DMS 273 (cell line): ENCODE measurements around the gene GUCA1A.
"Not testable (repeated sequence)": the region's sequence is repeated elsewhere in the genome, so short reads cannot be mapped to it uniquely, and the experiment has no call there.

Experiments used
- DNase-seq: peaks from one replicate; lab custom pipeline; 2025; ENCODE audit not compliant: unreplicated experiment; lab: John Stamatoyannopoulos, UW

The GUCA1A gene

GRCh38 chr6:42202131-42202915 is 29.2 kb downstream of the GUCA1A start:
- not testable (repeated sequence) for DNase-seq

- no peak for DNase-seq
Measured at GRCh38 chr6:42203183-42203582, 30.0 kb downstream of the GUCA1A start.

GRCh38 chr6:42204768-42205282 is 31.7 kb downstream of the GUCA1A start:
- no peak for DNase-seq

- not testable (repeated sequence) for DNase-seq
Measured at GRCh38 chr6:42207559-42207958, 34.4 kb downstream of the GUCA1A start.

- peak; percentile 83 for DNase-seq
Measured at GRCh38 chr6:42210551-42210950, 37.4 kb downstream of the GUCA1A start.

- no peak for DNase-seq
Measured at GRCh38 chr6:42211726-42212125, 38.6 kb downstream of the GUCA1A start.

- DNase-seq = no peak
Measured at GRCh38 chr6:42212442-42212841, 39.3 kb downstream of the GUCA1A start.

- DNase-seq = not testable (repeated sequence)
Measured at GRCh38 chr6:42216495-42216894, 43.3 kb downstream of the GUCA1A start.

GRCh38 chr6:42217157-42217518 is 44.0 kb downstream of the GUCA1A start:
- peak; percentile 43 for DNase-seq

- peak; percentile 98 for DNase-seq
Measured at GRCh38 chr6:42217519-42218367, 44.6 kb downstream of the GUCA1A start, which contains the start of gene MRPS10. Gene MRPS10 (minus strand): TSS chr6:42217861. CDS start chr6:42217849, 12 bp downstream.

GRCh38 chr6:42220807-42221206 is 47.6 kb downstream of the GUCA1A start:
- DNase-seq = no peak

GRCh38 chr6:42221546-42221945 is 48.4 kb downstream of the GUCA1A start:
- no peak for DNase-seq

GRCh38 chr6:42222448-42222847 is 49.3 kb downstream of the GUCA1A start:
- DNase-seq = no peak

- no peak for DNase-seq
Measured at GRCh38 chr6:42224222-42225028, 51.3 kb downstream of the GUCA1A start.

- DNase-seq = no peak
Measured at GRCh38 chr6:42225029-42225339, 51.8 kb downstream of the GUCA1A start.

GRCh38 chr6:42225419-42225818 is 52.3 kb downstream of the GUCA1A start:
- no peak for DNase-seq

GRCh38 chr6:42226161-42226611 is 53.0 kb downstream of the GUCA1A start:
- DNase-seq = no peak

GRCh38 chr6:42226645-42227143 is 53.5 kb downstream of the GUCA1A start:
- DNase-seq = no peak

GRCh38 chr6:42227173-42227850 is 54.1 kb downstream of the GUCA1A start:
- no peak for DNase-seq

- DNase-seq = no peak
Measured at GRCh38 chr6:42228305-42228704, 55.1 kb downstream of the GUCA1A start.
